ENCODE data around the gene FBXL16.

GRCh38 chr16:727291-727977 lies 21.8 kb upstream of the FBXL16 start:
- no peak for TF ChIP-seq POLR2A (IDR thresholded peaks at IDR 0.05; ENCODE audit: low read depth, low read length)
- TF ChIP-seq SPI1 (IDR thresholded peaks at IDR 0.05; ENCODE audit: low read depth, low read length): no peak
- no peak for TF ChIP-seq POU2F2 (IDR thresholded peaks at IDR 0.05; ENCODE audit: low read depth, low read length)
- no peak for TF ChIP-seq POLR2AphosphoS5 (IDR thresholded peaks at IDR 0.05; ENCODE audit: low read depth, low read length)
